Body of pancreas (tissue), 4 donors: ENCODE results near the gene SCN1B. TPM values are rescaled to one million over a fixed set of nuclear protein-coding genes. Genes with fewer than 3 reads are reported as not detected.

ENCODE experiments used
- ATAC-seq: fragments of 150-250 bp; one replicate; pipeline ENCODE4 v1.9.1; 2016
- DNase-seq, 4 donors: peaks; one replicate each; pipeline ENCODE4 v3.0.0-alpha.2; 2019
- H3K27ac ChIP-seq, 4 donors: fragments of 200-600 bp; sonication (generic); 1 replicate in 3 of 4; 2 replicates in 1 of 4; pipeline versions ENCODE4 v1.5.1 to v1.6.1; 2016 to 2019; ENCODE audit warnings: mild to moderate bottlenecking in 1 of 4, mixed read lengths in 1 of 4, moderate library complexity in 1 of 4
- H3K27me3 ChIP-seq, 2 donors: fragments of 200-600 bp; sonication (generic); one replicate each; pipeline ENCODE4 v1.6.0; 2016; ENCODE audit warnings: mild to moderate bottlenecking in 1 of 2
- H3K36me3 ChIP-seq, 2 donors: fragments of 200-600 bp; sonication (generic); replicated peaks in 1 of 2; 2 replicates each; pipeline ENCODE4 v1.5.1; 2016; ENCODE audit warnings: low read depth in 2 of 2; ENCODE audit not compliant: insufficient read depth in 1 of 2
- H3K4me1 ChIP-seq: fragments of 200-600 bp; sonication (generic); one replicate; pipeline ENCODE4 v1.6.0; 2016
- H3K4me3 ChIP-seq, 2 donors: fragments of 200-600 bp; sonication (generic); 1 replicate in 1 of 2; 2 replicates in 1 of 2; pipeline ENCODE4 v1.5.1; 2016 to 2019
- H3K9me3 ChIP-seq, 3 donors: fragments of 200-600 bp; sonication (generic); 1 replicate in 2 of 3; 2 replicates in 1 of 3; pipeline ENCODE4 v1.5.1; 2016
- CTCF ChIP-seq, 7 experiments: fragments of 450-650 bp in 4 of 7; fragments of 200-600 bp in 3 of 7; sonication (generic) in 3 of 7; IDR thresholded peaks; one replicate each; pipeline ENCODE4 v1.5.1; 2016 to 2019; ENCODE audit warnings: antibody characterized with exemption in 7 of 7
- POLR2A ChIP-seq, 3 donors: fragments of 450-650 bp; IDR thresholded peaks; one replicate each; pipeline ENCODE4 v1.6.1; 2016; ENCODE audit warnings: antibody characterized with exemption in 3 of 3, mild to moderate bottlenecking in 2 of 3
- WGBS, 2 donors: methylation state at CpG; one replicate each; pipeline ENCODE4 v1.1.5; 2017; 5-methylcytosine and 5-hydroxymethylcytosine counted together
- intact Hi-C: fragments of 100-400 bp; cut with DNase I; formaldehyde crosslinking; loops from one replicate; pipeline ENCODE4 v1.15.1; 2023
- total RNA-seq, 2 donors: library from RNA; depleted of rRNA; stranded (reverse); fragments of >200 nt; gene quantifications; one replicate each; pipeline ENCODE4 v1.1.0, GENCODE V29; 2016

Gene SCN1B
- total RNA-seq, 2 donors from 2014 or later: 2.3 to 23.6 TPM

- Histone ChIP-seq H3K9me3 (no peaks in the 10 kb centered on the region), H3K36me3 (no peaks in the 10 kb centered on the region), H3K27me3 (no peaks in the 10 kb centered on the region), H3K4me1 (peaks cover 25% of the 10 kb centered on the region), H3K27ac (no peak overlapping the region), H3K4me3 (no peak overlapping the region)
- TF ChIP-seq POLR2A (IDR thresholded peaks at IDR 0.05) (no peak), CTCF (IDR thresholded peaks at IDR 0.05) (no peak)
- DNase-seq (no peak), ATAC-seq (no peak)
- intact Hi-C loops: no loop called here
- WGBS, 2 donors: 82 to 85% methylated on average over 8 of the region's 8 CpGs
Measured at GRCh38 chr19:35052599-35053190, 22.4 kb downstream of the SCN1B start.

- TF ChIP-seq CTCF (IDR thresholded peaks at IDR 0.05): no peak
- no peak for TF ChIP-seq POLR2A (IDR thresholded peaks at IDR 0.05)
- intact Hi-C loops: no loop called here
- whole genome bisulfite sequencing, 2 donors: 80 to 83% methylated on average over 9 of the region's 9 CpGs
- Histone ChIP-seq H3K9me3 (no peaks in the 10 kb centered on the region), H3K36me3 (no peaks in the 10 kb centered on the region), H3K27ac (no peak overlapping the region), H3K4me3 (no peak overlapping the region), H3K27me3 (no peaks in the 10 kb centered on the region), H3K4me1 (peaks cover 15% of the 10 kb centered on the region)
- DNase-seq (no peak), ATAC-seq (no peak)
Measured at GRCh38 chr19:35053667-35054293, 23.5 kb downstream of the SCN1B start.

- intact Hi-C loops: no loop called here
- 84 to 92% methylated on average over 7 to 9 of the region's 9 CpGs for WGBS, 2 donors
- DNase-seq (no peak), ATAC-seq (no peak)
- no peaks in the 10 kb centered on the region for H3K27me3 ChIP-seq
- no peaks in the 10 kb centered on the region for H3K36me3 ChIP-seq
- TF ChIP-seq POLR2A (IDR thresholded peaks at IDR 0.05) (no peak), CTCF (IDR thresholded peaks at IDR 0.05) (no peak)
- H3K27ac ChIP-seq: no peak overlapping the region
- no peaks in the 10 kb centered on the region for H3K9me3 ChIP-seq
- no peak overlapping the region for H3K4me3 ChIP-seq
- peaks cover 7% of the 10 kb centered on the region for H3K4me1 ChIP-seq
Measured at GRCh38 chr19:35054626-35055025, 24.4 kb downstream of the SCN1B start.

- Histone ChIP-seq H3K36me3 (no peaks in the 10 kb centered on the region), H3K9me3 (no peaks in the 10 kb centered on the region), H3K27ac (no peak overlapping the region), H3K4me1 (no peaks in the 10 kb centered on the region), H3K27me3 (no peaks in the 10 kb centered on the region), H3K4me3 (no peak overlapping the region)
- DNase-seq (peak in 1 of 4 donors; percentile 37), ATAC-seq (peak; percentile 28)
- TF ChIP-seq POLR2A (IDR thresholded peaks at IDR 0.05) (no peak), CTCF (IDR thresholded peaks at IDR 0.05) (peak in 3 of 7 experiments; percentile 27 to 39 (median 34))
- intact Hi-C loops: no loop called here
- 47 to 71% methylated on average over 3 of the region's 3 CpGs for WGBS, 2 donors
Measured at GRCh38 chr19:35055715-35056179, 25.5 kb downstream of the SCN1B start.
